Measurements from ENCODE around the gene ERBB2.

DNA sequence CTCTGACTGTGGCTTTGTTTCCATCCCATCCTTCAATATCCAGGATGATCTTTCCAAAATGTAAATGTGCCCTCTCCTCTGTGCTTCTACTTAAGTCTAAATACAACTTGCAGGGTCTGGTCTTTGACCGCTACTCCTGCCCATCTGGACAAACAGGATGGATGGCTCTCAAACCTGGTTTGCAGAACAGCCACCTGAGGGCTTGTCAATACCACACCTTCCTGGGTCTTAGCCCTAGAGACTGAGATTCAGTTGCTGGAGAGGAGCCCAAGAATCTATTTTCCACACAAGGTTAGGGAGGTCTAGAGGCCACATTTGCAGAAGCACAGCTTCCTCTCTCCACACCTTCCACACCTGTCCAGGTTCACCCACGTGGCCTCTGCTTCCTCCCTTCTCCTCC is 36.0 kb downstream of the ERBB2 start:
- TF ChIP-seq CTCF (conservative IDR thresholded peaks at IDR 0.05; ENCODE audit: low read length) (no peak), EZH2phosphoT487 (IDR thresholded peaks at IDR 0.05; ENCODE audit: borderline replicate concordance) (no peak)
